KBM-7 (cell line): ENCODE measurements around the gene KIF18B.

Source experiments
- DNase-seq: peaks from one replicate; pipeline ENCODE4 v3.0.0-alpha.2; 2015
- in situ Hi-C: fragments of 300-500 bp; cut with MboI; formaldehyde crosslinking; loops from 2 replicates; pipeline ENCODE4 v1.14.3; 2020; ENCODE audit warnings: low sequenced_read_pairs, low pct_unique_long_range_greater_than_20kb, mixed read lengths

The KIF18B gene

GRCh38 chr17:44971776-44972483, 24.4 kb upstream of the KIF18B start:
- DNase-seq, result no peak
- in situ Hi-C loops, result no loop called here

- no peak for DNase-seq
- in situ Hi-C loops, result no loop called here
These were observed 22.7 kb upstream of the KIF18B start for GRCh38 chr17:44970136-44970741.

- DNase-seq, result no peak
- in situ Hi-C loops, result no loop called here
These were observed 21.7 kb upstream of the KIF18B start for GRCh38 chr17:44969144-44969780.

- in situ Hi-C loops, result no loop called here
- DNase-seq, result peak; percentile 85
These were observed 20.9 kb upstream of the KIF18B start, which contains the start of gene C1QL1 for GRCh38 chr17:44968225-44969143. TSS of gene C1QL1 (minus strand) at chr17:44968303. CDS start at chr17:44968048, 255 bp downstream.

GRCh38 chr17:44967907-44968224, 20.3 kb upstream of the KIF18B start:
- DNase-seq, result no peak
- in situ Hi-C loops, result no loop called here

- in situ Hi-C loops, result no loop called here
- DNase-seq, result no peak
These were observed 19.7 kb upstream of the KIF18B start for GRCh38 chr17:44967026-44967906.

- in situ Hi-C loops, result no loop called here
- DNase-seq, result no peak
These were observed 18.9 kb upstream of the KIF18B start for GRCh38 chr17:44966348-44967025.

GRCh38 chr17:44965481-44966234, 18.1 kb upstream of the KIF18B start:
- DNase-seq, result peak; percentile 40
- in situ Hi-C loops, result no loop called here

GRCh38 chr17:44961921-44962350, 14.4 kb upstream of the KIF18B start:
- in situ Hi-C loops, result no loop called here
- no peak for DNase-seq

- in situ Hi-C loops, result no loop called here
- no peak for DNase-seq
These were observed 13.1 kb upstream of the KIF18B start for GRCh38 chr17:44960691-44961090.

GRCh38 chr17:44959821-44960531, 12.4 kb upstream of the KIF18B start:
- no peak for DNase-seq
- in situ Hi-C loops, result no loop called here

GRCh38 chr17:44956998-44957981, 9.7 kb upstream of the KIF18B start:
- no peak for DNase-seq
- in situ Hi-C loops, result no loop called here

- in situ Hi-C loops, result no loop called here
- no peak for DNase-seq
These were observed 8.3 kb upstream of the KIF18B start for GRCh38 chr17:44955674-44956425.

GRCh38 chr17:44952946-44953475, 5.4 kb upstream of the KIF18B start:
- DNase-seq, result no peak
- in situ Hi-C loops, result no loop called here

- in situ Hi-C loops, result no loop called here
- DNase-seq, result no peak
These were observed 782 bp upstream of the KIF18B start for GRCh38 chr17:44948315-44948795.
